SK-N-SH (cell line): ENCODE data around the gene DNAJC1. TPM values are rescaled to one million over a fixed set of nuclear protein-coding genes. Genes with fewer than 3 reads are reported as not detected.

ENCODE experiments used
- CTCF ChIA-PET: fragments of 300-600, 350-600 bp; formaldehyde crosslinking; extraction: SDS; loops from one replicate; lab custom pipeline; 2021; lab: Yijun Ruan, JAX
- POLR2A ChIA-PET: fragments of 350-600 bp; sonication (Branson Sonifier 250); formaldehyde crosslinking; extraction: SDS; loops from one replicate; lab custom pipeline; 2020; ENCODE audit warnings: antibody characterized with exemption, inconsistent platforms; lab: Yijun Ruan, JAX
- DNase-seq: peaks from one replicate; pipeline ENCODE4 v3.0.0; 2012
- H2AFZ ChIP-seq: fragments of 200-600 bp; sonication (generic); 2 replicates; pipeline ENCODE4 v1.8.1; 2016; ENCODE audit warnings: antibody characterized with exemption, mild to moderate bottlenecking, low read depth
- H3F3A ChIP-seq: fragments of 200-600 bp; sonication (generic); replicated peaks from 2 replicates; pipeline ENCODE3; 2016; ENCODE audit warnings: antibody characterized with exemption, mild to moderate bottlenecking; ENCODE audit not compliant: insufficient read depth
- H3K27ac ChIP-seq, 2 experiments: fragments of 200-500 bp in 1 of 2; fragments of 200-600 bp in 1 of 2; sonication (Bioruptor generic) in 1 of 2; sonication (generic), shearing (Covaris generic) in 1 of 2; 2 replicates each; pipeline versions ENCODE4 v1.5.1 to v1.6.1; 2014 to 2016; ENCODE audit warnings: low read depth in 2 of 2, inconsistent platforms in 1 of 2, low read length in 1 of 2, mild to moderate bottlenecking in 1 of 2, mixed read lengths in 1 of 2
- H3K27me3 ChIP-seq: fragments of 200-600 bp; sonication (generic), shearing (Covaris generic); 2 replicates; pipeline ENCODE4 v1.6.1; 2016; ENCODE audit warnings: mixed run types; ENCODE audit not compliant: insufficient read depth
- H3K36me3 ChIP-seq, 2 experiments: fragments of 200-500 bp in 1 of 2; fragments of 200-600 bp in 1 of 2; sonication (Bioruptor generic) in 1 of 2; sonication (generic) in 1 of 2; replicated peaks in 1 of 2; 2 replicates each; pipeline versions ENCODE3 to v1.5.1; 2014 to 2016; ENCODE audit warnings: low read length in 1 of 2, mild to moderate bottlenecking in 1 of 2; ENCODE audit not compliant: insufficient read depth in 2 of 2, control insufficient read depth in 1 of 2
- H3K4me1 ChIP-seq, 2 experiments: fragments of 200-500 bp in 1 of 2; fragments of 200-600 bp in 1 of 2; sonication (Bioruptor generic) in 1 of 2; sonication (generic), shearing (Covaris generic) in 1 of 2; 2 replicates each; pipeline versions ENCODE4 v1.5.1 to v1.6.1; 2014 to 2016; ENCODE audit warnings: low read depth in 1 of 2, low read length in 1 of 2, mixed run types in 1 of 2; ENCODE audit not compliant: insufficient read depth in 2 of 2, control insufficient read depth in 1 of 2
- H3K4me2 ChIP-seq: fragments of 200-600 bp; sonication (generic), shearing (Covaris generic); 2 replicates; pipeline ENCODE4 v1.6.1; 2017; ENCODE audit warnings: mixed run types
- H3K4me3 ChIP-seq, 2 experiments: fragments of 200-500 bp in 1 of 2; fragments of 200-600 bp in 1 of 2; sonication (Bioruptor generic) in 1 of 2; sonication (generic), shearing (Covaris generic) in 1 of 2; 2 replicates each; pipeline versions ENCODE4 v1.5.1 to v1.8.1; 2014 to 2016; ENCODE audit warnings: low read depth in 2 of 2, inconsistent platforms in 1 of 2, low read length in 1 of 2, mild to moderate bottlenecking in 1 of 2, mixed read lengths in 1 of 2, moderate library complexity in 1 of 2
- H3K79me2 ChIP-seq: fragments of 200-600 bp; sonication (generic); 2 replicates; pipeline ENCODE4 v1.8.1; 2017; ENCODE audit warnings: mild to moderate bottlenecking; ENCODE audit not compliant: insufficient read depth
- H3K9ac ChIP-seq: fragments of 200-600 bp; sonication (generic); 2 replicates; pipeline ENCODE4 v1.6.1; 2017; ENCODE audit warnings: mixed run types
- H3K9me2 ChIP-seq: fragments of 200-600 bp; sonication (generic); 2 replicates; pipeline ENCODE4 v1.6.1; 2017; ENCODE audit warnings: mixed run types
- H3K9me3 ChIP-seq: fragments of 200-600 bp; sonication (generic); 2 replicates; pipeline ENCODE4 v1.6.1; 2017; ENCODE audit warnings: mixed run types, mild to moderate bottlenecking, moderate library complexity
- H4K20me1 ChIP-seq: fragments of 200-600 bp; sonication (generic); 2 replicates; pipeline ENCODE4 v1.6.1; 2017; ENCODE audit warnings: mild to moderate bottlenecking, mixed run types; ENCODE audit not compliant: insufficient read depth
- CHD2 ChIP-seq: fragments of 150-350 bp; IDR thresholded peaks from 2 replicates; pipeline ENCODE4 v1.6.1; 2018; ENCODE audit warnings: low read length; ENCODE audit not compliant: partially characterized antibody
- ELF1 ChIP-seq: IDR thresholded peaks from 2 replicates; pipeline ENCODE4 v1.4.0; 2012
- FOSL2 ChIP-seq: IDR thresholded peaks from 2 replicates; pipeline ENCODE4 v1.4.0; 2012; ENCODE audit warnings: low read depth, mild to moderate bottlenecking, moderate library complexity, borderline replicate concordance
- FOXJ3 ChIP-seq: sonication (generic); formaldehyde crosslinking; IDR thresholded peaks from 2 replicates; pipeline ENCODE4 v1.5.1; 2020; ENCODE audit warnings: mild to moderate bottlenecking, missing genetic modification reagents
- FOXM1 ChIP-seq: IDR thresholded peaks from 2 replicates; pipeline ENCODE4 v1.4.0; 2012; ENCODE audit warnings: low read depth, mild to moderate bottlenecking
- GATA2 ChIP-seq: sonication (generic); formaldehyde crosslinking; IDR thresholded peaks from 2 replicates; pipeline ENCODE4 v1.5.0; 2020; ENCODE audit warnings: mild to moderate bottlenecking, missing genetic modification reagents
- JUND ChIP-seq: IDR thresholded peaks from 2 replicates; pipeline ENCODE4 v1.4.0; 2012
- NFIC ChIP-seq: IDR thresholded peaks from 2 replicates; pipeline ENCODE4 v1.4.0; 2012; ENCODE audit warnings: borderline replicate concordance
- NRF1 ChIP-seq: IDR thresholded peaks from 2 replicates; pipeline ENCODE4 v1.6.1; 2012; ENCODE audit warnings: low read depth, mild to moderate bottlenecking, low read length
- RAD21 ChIP-seq: IDR thresholded peaks from 2 replicates; pipeline ENCODE4 v1.6.1; 2012; ENCODE audit warnings: mild to moderate bottlenecking, low read length
- RFX5 ChIP-seq: IDR thresholded peaks from 2 replicates; pipeline ENCODE4 v1.6.1; 2012; ENCODE audit warnings: mild to moderate bottlenecking, improper control_type of control experiment, low read length
- RXRA ChIP-seq: IDR thresholded peaks from 2 replicates; pipeline ENCODE4 v1.4.0; 2012; ENCODE audit warnings: low read depth, mild to moderate bottlenecking, borderline replicate concordance
- SMC3 ChIP-seq: IDR thresholded peaks from 2 replicates; pipeline ENCODE4 v1.6.1; 2012; ENCODE audit warnings: low read depth, low read length, improper control_type of control experiment
- TAF1 ChIP-seq: IDR thresholded peaks from 2 replicates; pipeline ENCODE4 v1.6.1; 2012; ENCODE audit warnings: low read depth, mild to moderate bottlenecking, low read length, moderate library complexity, borderline replicate concordance
- TCF12 ChIP-seq: IDR thresholded peaks from 2 replicates; pipeline ENCODE4 v1.4.0; 2012
- YY1 ChIP-seq: IDR thresholded peaks from 2 replicates; pipeline ENCODE4 v1.4.0; 2012; ENCODE audit warnings: low read depth, mild to moderate bottlenecking
- whole genome bisulfite sequencing: methylation state at CpG from one replicate; pipeline ENCODE4 v1.1.6; 2017; ENCODE audit warnings: low lambda C conversion rate; 5-methylcytosine and 5-hydroxymethylcytosine counted together
- polyA plus RNA-seq, 3 experiments: library from polyadenylated mRNA; depleted of rRNA; stranded (reverse); fragments of >200 nt; gene quantifications; 2 replicates each; pipeline ENCODE4 v1.2.3, GENCODE V29; 2012
- TF ChIP-seq, protein P1 (sequence below): IDR thresholded peaks from 2 replicates; pipeline ENCODE4; 2012
- TF ChIP-seq, protein P2 (sequence below): fragments of 200-600 bp; sonication (generic); IDR thresholded peaks from 2 replicates; pipeline ENCODE4 v1.6.1; 2017; ENCODE audit warnings: antibody characterized with exemption, mild to moderate bottlenecking, moderate library complexity
- TF ChIP-seq, protein P3 (sequence below): fragments of 150-350 bp; IDR thresholded peaks from 2 replicates; pipeline ENCODE4 v1.6.1; 2016; ENCODE audit warnings: mild to moderate bottlenecking, low read depth, low read length

The DNAJC1 gene
- polyA plus RNA-seq, 1 of the 3 experiments (the other 2 are of a cell fraction): 9.3 TPM

DNA sequence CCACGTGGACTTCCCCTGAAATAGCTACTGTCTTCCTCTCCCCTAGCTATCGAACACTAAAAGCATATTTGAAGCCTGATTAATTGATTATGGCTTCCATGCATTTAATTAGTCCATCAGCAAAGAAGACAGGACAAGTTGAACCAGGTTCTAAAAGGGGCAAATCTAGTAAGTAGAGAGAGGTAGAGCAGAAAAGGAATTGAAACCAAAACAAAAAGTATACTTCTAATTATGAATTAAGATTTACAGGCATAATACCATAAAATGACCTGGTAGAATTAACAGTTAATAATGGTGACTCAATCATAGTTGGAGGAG is 393 bp upstream of the DNAJC1 start:
- H3K79me2 ChIP-seq: peaks cover 36% of the 10 kb centered on the region
- no peaks in the 10 kb centered on the region for H3K27me3 ChIP-seq
- H4K20me1 ChIP-seq: no peaks in the 10 kb centered on the region
- no peak for DNase-seq
- WGBS: 4% methylated on average over 2 of the region's 2 CpGs
- H3K9me3 ChIP-seq: peaks cover 7% of the 10 kb centered on the region; the same call in 1 of the 2 replicates
- H3K4me1 ChIP-seq: peaks cover 0 to 9% of the 10 kb centered on the region in 2 experiments; a peak in 2 of 4 replicates
- H3K9ac ChIP-seq: peak overlapping the region; percentile 76; the same call in 1 of the 2 replicates
- peak overlapping the region; percentile 98 for H3K4me2 ChIP-seq
- peak overlapping the region; percentile 74 to 91 for H3K27ac ChIP-seq
- no peaks in the 10 kb centered on the region for H3K36me3 ChIP-seq
- H3F3A ChIP-seq: peaks cover 5% of the 10 kb centered on the region
- peak overlapping the region; percentile 99 for H2AFZ ChIP-seq
- TF ChIP-seq, protein P1, sequence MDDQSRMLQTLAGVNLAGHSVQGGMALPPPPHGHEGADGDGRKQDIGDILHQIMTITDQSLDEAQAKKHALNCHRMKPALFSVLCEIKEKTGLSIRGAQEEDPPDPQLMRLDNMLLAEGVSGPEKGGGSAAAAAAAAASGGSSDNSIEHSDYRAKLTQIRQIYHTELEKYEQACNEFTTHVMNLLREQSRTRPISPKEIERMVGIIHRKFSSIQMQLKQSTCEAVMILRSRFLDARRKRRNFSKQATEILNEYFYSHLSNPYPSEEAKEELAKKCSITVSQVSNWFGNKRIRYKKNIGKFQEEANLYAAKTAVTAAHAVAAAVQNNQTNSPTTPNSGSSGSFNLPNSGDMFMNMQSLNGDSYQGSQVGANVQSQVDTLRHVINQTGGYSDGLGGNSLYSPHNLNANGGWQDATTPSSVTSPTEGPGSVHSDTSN: no peak
- TF ChIP-seq RFX5 (no peak), NFIC (no peak), ELF1 (no peak), TAF1 (no peak), FOXJ3 (CRISPR knock-in tag) (no peak), GATA2 (no peak), SMC3 (no peak), YY1 (no peak), NRF1 (no peak), RAD21 (no peak), JUND (no peak)
- TF ChIP-seq, protein P2, sequence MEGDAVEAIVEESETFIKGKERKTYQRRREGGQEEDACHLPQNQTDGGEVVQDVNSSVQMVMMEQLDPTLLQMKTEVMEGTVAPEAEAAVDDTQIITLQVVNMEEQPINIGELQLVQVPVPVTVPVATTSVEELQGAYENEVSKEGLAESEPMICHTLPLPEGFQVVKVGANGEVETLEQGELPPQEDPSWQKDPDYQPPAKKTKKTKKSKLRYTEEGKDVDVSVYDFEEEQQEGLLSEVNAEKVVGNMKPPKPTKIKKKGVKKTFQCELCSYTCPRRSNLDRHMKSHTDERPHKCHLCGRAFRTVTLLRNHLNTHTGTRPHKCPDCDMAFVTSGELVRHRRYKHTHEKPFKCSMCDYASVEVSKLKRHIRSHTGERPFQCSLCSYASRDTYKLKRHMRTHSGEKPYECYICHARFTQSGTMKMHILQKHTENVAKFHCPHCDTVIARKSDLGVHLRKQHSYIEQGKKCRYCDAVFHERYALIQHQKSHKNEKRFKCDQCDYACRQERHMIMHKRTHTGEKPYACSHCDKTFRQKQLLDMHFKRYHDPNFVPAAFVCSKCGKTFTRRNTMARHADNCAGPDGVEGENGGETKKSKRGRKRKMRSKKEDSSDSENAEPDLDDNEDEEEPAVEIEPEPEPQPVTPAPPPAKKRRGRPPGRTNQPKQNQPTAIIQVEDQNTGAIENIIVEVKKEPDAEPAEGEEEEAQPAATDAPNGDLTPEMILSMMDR: no peak
- TF ChIP-seq, protein P3, sequence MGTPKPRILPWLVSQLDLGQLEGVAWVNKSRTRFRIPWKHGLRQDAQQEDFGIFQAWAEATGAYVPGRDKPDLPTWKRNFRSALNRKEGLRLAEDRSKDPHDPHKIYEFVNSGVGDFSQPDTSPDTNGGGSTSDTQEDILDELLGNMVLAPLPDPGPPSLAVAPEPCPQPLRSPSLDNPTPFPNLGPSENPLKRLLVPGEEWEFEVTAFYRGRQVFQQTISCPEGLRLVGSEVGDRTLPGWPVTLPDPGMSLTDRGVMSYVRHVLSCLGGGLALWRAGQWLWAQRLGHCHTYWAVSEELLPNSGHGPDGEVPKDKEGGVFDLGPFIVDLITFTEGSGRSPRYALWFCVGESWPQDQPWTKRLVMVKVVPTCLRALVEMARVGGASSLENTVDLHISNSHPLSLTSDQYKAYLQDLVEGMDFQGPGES: no peak
- ChIA-PET CTCF (interaction anchor here (1.0 to 3.0 kb wide), 5 partner anchors 9 to 1004 kb away, joined by 3 to 22 read pairs (median 4); no protein-coding TSS in a partner anchor), POLR2A (interaction anchor here (1.8 to 2.1 kb wide), 2 partner anchors 226 to 313 kb away, joined by 7 to 12 read pairs; partner anchors contain the start of gene COMMD3)
- H3K4me3 ChIP-seq: peak overlapping the region; percentile 87 to 94
- no peaks in the 10 kb centered on the region for H3K9me2 ChIP-seq

DNA sequence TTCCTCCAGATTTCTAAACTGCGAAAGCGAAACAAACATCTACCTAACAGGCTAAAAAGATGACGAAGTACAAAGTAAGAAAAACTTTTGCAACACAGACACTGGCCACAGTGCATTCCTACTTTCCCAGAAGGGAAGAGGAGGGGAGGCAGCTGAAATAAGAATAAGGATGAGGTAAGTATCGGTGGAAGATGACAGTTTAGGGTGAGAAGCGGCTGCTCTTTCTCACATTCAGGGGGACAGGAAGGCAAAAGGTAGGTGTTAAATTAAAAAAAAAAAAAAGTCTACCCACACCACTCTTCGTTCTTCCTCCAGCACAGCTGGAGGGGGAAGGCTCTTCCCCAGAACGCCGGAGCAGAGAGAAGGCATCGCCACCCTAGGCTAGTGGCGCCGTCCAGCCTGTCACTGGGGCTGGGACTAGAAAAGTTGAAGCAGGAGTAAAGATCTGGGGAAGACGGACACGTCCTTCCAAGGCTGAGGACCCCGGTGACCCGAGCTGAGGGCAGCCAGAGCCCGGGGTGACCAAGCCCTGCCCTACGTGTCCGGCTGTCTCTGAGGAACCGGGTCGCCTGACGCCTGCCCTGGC is 846 bp downstream of the DNAJC1 start:
- POLR2A ChIA-PET: interaction anchor here (1.5 to 2.1 kb wide), 3 partner anchors 227 to 506 kb away, joined by 3 to 12 read pairs (median 7); partner anchors contain the start of gene COMMD3
- H3K27ac ChIP-seq: peak overlapping the region; percentile 74 to 78
- DNase-seq: no peak
- no peaks in the 10 kb centered on the region for H3K36me3 ChIP-seq
- H3K79me2 ChIP-seq: peaks cover 36% of the 10 kb centered on the region
- peak overlapping the region; percentile 98 for H3K4me2 ChIP-seq
- H3K9me3 ChIP-seq: peaks cover 7% of the 10 kb centered on the region; the same call in 1 of the 2 replicates
- peaks cover 5% of the 10 kb centered on the region for H3F3A ChIP-seq
- CTCF ChIA-PET: interaction anchor here (0.6 to 3.0 kb wide), 9 partner anchors 9 to 1528 kb away, joined by 3 to 22 read pairs (median 4); partner anchors contain the start of gene COMMD3
- no peaks in the 10 kb centered on the region for H3K9me2 ChIP-seq
- no peaks in the 10 kb centered on the region for H3K27me3 ChIP-seq
- peaks cover 0 to 9% of the 10 kb centered on the region in 2 experiments; a peak in 2 of 4 replicates for H3K4me1 ChIP-seq
- 0% methylated on average over 9 of the region's 21 CpGs for WGBS
- H2AFZ ChIP-seq: peak overlapping the region; percentile 99
- H3K9ac ChIP-seq: peak overlapping the region; percentile 76
- H4K20me1 ChIP-seq: no peaks in the 10 kb centered on the region
- H3K4me3 ChIP-seq: peak overlapping the region; percentile 87 to 94
- TF ChIP-seq ELF1: no peak
- no peak for TF ChIP-seq NRF1
- TF ChIP-seq YY1: no peak
- TF ChIP-seq, protein P1: no peak
- TF ChIP-seq TAF1: no peak
- no peak for TF ChIP-seq TCF12
- no peak for TF ChIP-seq FOXM1
- TF ChIP-seq FOSL2: no peak
- TF ChIP-seq FOXJ3 (CRISPR knock-in tag): no peak
- TF ChIP-seq GATA2: no peak
- no peak for TF ChIP-seq CHD2
- TF ChIP-seq RXRA: no peak
